Cerebellar nuclear complex (tissue), 1 donor: ENCODE data around the gene ERICH6.
"Not testable (repeated sequence)": the region's sequence is repeated elsewhere in the genome, so short reads cannot be mapped to it uniquely, and the experiment has no call there.

Source experiments
- DNase-seq, 2 experiments: peaks; one replicate each; lab custom pipeline; 2025; lab: John Stamatoyannopoulos, UW

The ERICH6 gene

DNA sequence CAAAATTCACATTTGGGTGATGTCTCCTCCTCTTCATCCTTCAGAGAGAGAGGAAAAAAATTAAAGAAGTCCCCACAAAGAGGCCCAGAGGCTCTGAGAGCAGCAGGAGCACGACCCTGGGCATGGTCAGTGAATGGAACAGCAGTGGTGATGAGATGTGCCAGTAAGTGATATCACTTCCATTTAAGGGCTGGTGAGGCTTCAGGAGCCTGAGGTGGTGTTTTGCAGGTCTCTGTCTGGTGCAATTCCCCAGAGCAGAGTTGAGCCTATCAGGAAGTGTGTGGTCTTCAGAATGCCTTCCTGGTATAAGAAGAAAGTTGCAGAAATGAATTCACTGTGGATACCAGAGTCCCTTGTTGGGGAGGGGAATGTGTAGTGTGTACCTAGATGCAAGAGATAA is 21.4 kb downstream of the ERICH6 start:
- no peak for DNase-seq

DNA sequence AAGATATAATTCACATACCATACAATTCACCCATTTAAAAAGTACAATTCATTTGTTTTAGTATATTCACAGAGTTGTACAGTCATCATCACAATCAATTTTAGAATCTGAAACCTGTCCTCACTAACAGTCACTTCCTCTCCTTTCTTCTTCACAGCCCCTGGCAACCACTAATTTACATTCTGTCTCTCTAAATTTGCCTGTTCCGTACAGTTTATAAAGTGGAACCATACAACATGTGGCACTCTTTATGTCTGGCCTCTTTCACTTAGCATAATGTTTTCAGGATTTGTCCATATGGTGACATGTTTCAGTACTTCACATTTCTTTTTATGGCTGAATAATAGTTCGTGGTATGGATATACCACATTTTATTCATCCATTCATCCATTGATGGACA is 22.7 kb downstream of the ERICH6 start:
- DNase-seq, result no peak

DNA sequence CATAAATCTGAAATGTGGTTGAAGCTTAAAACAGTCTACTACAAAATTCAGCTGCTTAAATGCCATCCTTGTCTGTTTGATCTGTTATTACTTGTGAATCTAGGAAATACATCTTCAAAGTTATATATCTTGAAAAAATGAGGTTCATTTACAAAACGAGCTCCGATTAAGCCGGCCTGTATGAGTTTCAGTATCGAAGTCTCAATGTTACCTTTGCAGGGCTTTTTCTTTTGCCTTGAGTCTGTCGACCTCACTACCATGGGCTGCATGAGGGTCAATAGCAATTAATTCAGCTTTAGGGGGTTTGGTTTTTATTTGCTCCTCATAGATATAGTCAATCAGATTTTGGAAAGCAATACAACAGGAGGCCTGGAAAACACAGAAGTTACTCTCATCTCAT is 23.2 kb downstream of the ERICH6 start:
- no peak for DNase-seq

DNA sequence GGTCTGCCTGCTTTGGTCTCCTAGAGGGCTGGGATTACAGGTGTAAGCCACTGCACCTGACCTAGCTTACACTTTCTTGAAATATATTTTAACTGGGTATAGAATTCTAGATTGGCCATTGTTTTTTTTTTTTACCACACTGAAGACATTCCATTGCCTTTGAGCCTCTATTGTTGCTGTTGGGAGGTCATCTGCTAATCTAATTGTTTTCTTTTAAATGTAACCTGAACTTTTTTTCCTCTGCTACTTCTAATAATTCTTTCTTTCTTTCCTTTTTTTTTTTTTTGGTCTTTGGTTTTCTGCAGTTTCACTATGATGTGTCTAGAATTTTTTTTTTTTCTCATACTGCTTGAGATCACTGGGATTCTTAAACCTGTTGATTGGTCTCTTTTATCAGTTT is 28.1 kb downstream of the ERICH6 start:
- DNase-seq, result no peak

DNA sequence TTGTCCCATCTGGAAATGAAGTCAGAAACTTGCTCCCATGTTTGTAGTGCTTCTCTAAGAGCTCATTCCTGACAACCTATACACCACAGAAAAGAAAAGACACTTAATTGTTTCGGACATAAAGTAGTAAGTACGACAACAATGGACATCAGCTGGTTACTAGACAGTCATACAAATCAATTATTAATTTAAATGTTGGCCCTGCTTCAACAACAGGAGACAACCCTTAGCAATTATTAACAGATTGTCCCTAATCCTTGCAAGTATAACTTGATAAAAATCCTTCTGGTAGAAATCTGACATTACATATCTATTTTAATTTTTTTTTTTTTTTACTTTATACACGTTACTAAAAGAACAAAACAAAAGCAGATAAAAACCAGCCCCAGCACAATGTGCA is 29.8 kb downstream of the ERICH6 start:
- no peak for DNase-seq

DNA sequence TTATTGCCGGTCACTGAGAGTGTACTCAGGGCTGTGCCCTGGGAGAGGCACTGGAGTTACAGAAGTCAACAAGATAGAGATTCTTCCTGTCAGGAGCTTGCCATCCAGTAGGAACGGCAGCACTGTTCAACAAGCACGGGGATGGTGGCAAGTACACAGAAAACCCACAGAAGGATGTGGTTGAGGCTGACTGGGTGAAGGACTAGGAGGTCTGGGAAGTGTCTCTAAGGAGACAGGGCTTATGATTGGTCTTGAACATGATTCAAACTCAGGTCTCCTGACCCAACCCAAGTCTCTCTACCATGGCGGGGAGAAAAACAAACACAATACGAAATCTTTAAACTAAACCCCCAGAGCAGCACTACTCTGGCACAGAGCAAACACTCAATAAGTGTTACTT is 37.6 kb downstream of the ERICH6 start:
- DNase-seq, result no peak

DNA sequence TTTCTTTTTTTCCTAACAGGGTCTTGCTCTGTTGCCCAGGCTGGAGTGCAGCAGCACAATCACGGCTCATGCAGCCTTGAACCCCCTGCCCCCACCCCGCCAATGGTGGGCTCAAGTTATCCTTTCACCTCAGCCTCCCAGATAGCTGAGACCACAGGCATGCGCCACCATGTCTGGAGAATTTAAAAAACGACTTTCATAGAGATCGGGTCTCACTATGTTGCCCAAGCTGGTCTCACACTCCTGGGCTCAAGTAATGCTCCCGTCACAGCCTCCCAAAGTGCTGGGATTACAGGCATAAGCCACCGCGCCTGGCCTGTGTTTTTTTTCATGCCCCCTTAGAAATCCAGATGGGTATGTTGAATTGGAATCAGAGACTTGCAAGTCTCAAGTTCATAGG is 40.3 kb downstream of the ERICH6 start:
- DNase-seq, result no peak

DNA sequence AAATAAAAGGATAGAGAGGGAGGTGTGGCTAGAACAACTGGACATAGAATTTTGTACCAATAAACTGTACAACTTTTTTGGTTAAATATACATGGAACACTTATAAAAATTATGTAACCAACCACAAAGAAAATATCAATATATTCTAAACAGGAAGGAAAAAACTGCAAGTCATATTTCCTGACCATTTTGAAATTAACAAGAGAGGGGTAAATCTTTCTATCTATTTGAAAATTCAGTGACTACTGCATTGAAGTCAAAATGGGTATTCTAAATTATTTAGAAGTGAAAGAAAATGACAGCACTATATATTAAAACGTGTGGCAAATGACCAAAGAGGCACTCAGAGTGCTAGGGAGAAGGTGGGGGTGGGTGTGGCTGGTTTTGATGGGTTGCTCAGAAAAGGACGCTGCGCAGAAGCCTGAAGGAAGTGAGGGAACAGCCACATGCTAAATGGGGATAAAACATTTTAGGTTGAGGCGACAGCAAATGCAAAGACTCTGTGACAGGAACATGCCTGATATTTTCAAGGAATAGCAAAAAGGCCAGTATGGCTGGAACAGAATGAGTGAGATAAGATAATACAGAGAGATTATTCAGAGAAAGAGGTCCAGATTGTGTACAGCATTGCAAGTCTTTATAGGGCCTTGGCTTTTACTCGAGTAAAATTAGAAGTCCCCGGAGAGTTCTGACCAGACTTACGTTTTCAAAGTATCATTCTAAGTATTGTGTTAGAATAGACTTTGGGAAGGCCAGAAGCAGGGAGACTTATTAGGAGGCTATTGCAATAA is 41.1 kb downstream of the ERICH6 start:
- no peak for DNase-seq

DNA sequence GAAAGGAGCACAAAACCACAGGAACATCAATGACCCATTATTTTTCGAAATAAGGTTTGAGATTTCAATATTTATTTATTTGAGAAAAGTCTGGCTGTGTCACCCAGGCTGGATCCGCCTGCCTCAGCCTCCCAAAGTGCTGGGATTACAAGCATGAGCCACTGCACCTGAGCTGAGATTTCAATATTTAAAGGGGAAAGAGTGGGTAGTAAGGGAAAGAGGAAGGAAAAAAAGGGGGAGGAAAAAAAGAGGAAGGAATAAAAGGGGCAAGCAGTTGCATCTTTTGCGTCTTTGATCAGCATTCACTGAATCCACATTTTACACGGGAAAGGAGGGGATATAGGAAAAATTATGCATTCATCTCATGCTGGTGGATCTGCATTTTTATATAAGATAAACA is 47.4 kb downstream of the ERICH6 start:
- DNase-seq, result no peak

DNA sequence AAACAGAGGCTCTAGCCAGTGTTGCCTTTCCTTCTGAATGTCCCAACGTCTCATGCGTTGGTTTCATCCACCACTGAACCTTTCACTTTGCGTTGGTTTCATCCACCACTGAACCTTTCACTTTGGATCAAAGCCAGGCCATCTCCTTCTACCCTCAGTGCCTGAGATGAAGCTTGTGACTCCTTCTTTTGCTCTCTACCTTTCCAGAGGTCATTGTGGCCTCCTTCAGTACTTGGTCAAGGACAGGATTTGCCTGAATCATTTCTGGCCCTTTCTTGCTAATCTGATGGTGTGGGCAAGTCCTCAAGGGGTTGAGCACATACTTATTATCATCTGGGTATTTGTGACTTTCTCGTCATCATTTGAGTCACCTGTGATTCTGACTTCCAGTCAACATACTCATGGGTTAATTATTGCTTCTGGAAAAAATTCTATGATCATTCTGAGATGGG is 50.6 kb downstream of the ERICH6 start:
- no peak for DNase-seq

DNA sequence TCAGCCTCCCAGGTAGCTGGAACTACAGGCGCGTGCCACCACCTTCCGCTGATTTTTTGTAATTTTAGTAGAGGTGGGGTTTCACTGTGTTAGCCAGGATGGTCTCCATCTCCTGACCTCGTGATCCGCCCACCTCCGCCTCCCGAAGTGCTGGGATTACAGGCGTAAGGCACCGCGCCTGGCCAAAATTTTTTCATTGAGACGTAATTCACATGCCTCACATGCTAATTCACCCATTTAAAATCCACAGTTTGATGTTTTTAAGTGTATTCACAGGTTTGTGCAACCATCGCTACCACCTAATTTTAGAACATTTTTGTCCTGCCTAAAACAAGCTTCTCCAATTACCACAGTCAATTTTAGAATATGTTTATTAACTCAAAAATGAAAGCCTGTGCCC is 63.5 kb downstream of the ERICH6 start:
- DNase-seq, result no peak

DNA sequence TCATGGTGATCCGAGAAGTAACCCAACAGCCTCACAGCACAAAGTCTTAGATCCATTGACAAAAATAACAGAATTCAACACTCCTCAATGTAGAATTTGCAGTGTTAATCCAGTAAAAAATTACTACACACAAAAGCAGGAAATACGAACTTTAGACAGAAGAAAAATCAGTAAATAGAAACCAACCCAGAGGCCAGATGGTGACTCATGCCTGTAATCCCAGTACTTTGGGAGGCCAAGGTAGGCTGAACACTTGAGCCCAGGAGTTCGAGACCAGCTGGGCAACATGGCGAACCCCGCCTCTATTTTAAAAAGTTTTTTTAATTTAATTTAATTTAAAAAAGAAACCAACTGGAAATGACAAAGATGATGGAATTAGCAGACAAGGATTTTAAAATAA is 64.5 kb downstream of the ERICH6 start:
- DNase-seq, result no peak

DNA sequence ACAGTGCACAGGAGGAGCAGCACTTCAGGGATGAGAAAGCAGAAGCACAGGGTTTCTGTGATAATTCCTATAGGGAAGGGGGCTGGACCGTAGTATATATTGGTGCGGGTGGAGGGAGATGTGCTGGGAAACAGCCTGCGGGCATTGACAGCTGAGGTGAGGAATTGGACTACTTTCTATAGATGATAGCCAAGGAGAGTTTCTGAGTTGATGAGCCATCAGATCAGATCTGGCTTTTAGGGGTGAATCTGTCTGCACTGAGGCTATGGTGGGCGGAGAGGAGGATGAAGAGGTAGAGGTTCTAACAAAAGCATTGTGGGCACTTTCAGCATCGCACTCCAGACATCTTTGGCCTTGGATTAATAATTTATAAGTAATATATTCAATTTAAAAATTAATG is 67.5 kb downstream of the ERICH6 start:
- no peak for DNase-seq

DNA sequence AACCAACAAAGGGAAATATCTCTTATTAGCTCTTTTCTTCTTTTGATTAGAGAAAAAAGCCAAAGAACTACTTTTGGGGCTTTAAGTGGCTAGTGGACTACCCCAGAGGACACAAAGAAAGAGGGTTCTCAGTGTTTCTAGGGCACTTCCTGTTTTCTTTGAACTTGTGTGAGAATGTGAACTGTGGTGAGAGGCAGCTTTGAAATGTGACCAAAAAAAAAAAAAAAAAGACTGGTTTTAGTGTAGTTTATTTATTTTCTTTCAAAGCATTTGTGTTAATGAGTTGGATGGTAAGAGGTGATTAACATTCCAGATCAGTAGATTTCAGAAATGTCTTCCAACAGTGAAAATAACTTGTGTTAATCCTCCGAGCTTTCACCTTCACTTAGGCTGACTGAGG is 68.2 kb downstream of the ERICH6 start:
- DNase-seq, result no peak

DNA sequence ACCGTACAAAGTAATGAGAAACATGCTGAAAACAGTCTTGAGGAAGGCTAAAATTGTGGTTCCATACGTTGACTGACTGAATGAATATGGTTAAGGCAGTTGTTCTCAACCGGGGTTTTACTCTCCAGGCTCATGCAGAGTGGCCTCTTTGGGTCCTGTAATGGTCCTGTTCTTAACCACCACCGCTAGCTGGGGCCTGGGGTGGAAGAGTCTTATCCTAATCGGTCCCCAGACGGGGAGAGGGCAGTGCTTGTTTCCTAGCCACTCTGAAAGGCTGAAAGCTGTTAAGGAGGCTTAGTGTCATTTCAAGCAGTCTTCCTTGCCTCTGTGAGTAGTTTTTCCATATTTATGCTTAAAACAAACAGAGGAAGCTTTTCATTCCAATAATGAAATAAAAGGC is 68.6 kb downstream of the ERICH6 start:
- DNase-seq, result no peak

DNA sequence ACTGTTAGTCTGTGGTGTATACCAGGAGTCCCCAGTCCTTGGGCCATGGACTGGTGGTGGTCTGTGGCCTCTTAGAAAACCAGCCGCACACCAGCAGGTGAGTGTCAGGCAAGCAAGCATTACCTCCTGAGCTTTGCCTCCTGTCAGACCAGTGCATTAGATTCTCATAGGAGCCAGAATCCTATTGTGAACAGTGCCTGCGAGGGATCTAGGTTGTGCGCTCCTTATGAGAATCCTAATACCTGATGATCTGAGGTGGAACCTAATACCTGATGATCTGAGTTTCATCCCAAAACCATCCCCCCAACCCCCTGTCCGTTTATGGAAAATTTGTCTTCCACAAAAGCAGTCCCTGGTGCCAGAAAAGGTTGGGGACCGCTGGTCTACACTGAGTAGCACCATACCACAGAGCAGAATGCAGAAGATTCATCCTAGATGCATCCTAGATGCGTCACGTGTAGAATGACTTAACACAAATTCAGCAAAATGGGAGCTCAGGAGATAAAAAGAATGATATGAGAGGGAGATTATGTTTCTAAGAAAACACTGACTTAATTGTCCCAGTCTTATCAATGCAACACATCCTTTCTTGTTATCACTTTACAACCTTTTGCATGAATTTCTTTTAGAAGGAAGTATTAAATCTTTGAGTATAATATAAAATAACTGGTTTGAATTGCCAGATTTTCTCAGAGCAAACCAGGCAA is 72.1 kb downstream of the ERICH6 start:
- DNase-seq, result no peak

DNA sequence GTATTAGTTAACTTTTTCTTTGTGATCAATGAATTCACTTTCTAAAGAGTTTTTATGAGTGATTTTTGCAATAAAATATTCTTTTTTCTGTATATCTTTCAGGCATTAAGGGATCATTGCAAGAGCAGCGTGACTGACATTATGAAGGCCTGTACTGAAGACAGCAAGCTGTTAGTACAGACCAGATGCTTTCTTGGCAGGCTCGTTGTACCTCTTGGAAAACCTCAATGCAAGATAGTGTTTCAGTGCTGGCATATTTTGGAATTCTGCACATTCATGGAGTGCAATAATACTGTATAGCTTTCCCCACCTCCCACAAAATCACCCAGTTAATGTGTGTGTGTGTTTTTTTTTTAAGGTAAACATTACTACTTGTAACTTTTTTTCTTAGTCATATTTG is 76.2 kb downstream of the ERICH6 start:
- no peak for DNase-seq

DNA sequence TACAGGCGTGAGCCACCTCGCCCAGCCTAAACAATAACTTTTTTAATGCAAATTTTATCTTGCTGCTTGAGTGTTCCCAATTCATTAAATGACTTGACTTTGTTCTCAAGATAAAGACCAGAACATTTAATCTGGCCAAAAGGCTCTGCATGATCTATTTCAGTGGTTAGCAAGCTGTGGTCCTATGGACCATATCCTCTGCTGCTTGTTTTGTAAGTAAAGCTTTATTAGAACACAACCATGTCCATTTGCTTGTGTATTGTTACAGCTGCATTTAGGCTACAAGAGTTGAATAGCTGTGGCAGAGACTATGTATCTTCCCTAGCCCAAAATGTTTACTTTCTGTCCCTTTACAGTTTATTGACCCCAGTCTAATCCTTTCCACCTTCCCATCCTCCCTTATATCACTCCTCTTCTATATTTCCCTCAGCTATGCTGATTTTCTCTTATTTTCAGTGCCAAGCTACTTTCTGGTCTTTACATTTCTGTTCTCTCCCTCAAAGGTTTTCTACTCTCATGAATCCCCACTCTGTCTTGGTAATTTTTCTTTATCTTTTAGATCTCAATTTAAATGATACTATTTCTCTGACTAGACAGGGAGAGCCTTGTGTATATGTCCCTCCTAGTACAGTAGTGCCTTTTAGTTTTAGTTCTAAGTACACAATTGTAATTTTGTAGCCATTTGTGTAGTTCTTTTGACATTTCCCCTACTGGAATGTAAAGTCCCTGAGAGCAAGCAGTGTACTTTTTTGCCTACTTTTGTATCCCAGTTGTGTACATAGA is 77.4 kb downstream of the ERICH6 start:
- no peak for DNase-seq

DNA sequence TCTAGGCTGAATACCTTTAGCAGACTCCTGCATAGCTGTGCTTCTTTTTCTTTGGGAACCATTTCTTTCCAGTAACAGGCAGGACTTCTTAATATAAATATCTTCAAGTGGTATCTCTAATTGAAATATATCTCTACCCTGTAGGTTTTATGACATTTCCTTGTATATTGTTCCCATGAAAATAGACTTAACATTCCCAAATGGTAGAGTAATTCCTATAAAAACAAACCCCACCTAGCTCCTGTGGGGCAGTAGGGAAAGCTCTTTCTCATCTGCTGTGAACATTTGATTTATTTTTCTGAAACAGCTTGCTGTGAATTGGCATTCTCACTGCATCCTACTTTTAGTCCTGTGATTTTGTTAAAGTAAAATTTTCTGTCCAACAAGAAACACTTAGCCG is 79.8 kb downstream of the ERICH6 start:
- no peak for DNase-seq

DNA sequence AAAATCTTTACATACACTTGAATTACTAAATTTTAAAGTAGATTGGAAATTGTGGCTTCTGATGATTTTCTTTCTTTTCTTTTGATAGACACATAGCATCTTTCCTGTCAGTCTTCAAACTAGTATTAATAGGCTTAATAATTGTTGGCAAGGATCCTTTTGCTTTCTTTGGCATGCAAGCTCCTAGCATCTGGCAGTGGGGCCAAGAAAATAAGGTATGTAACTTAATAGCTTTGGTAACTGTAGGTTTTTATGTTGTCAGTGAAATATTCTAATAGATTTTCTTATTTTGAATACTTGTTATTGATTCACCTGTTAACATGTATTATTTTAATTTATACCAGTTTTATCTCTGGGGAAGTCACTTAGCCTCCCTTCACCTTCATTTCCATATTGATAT is 80.8 kb downstream of the ERICH6 start:
- DNase-seq, result not testable (repeated sequence)

DNA sequence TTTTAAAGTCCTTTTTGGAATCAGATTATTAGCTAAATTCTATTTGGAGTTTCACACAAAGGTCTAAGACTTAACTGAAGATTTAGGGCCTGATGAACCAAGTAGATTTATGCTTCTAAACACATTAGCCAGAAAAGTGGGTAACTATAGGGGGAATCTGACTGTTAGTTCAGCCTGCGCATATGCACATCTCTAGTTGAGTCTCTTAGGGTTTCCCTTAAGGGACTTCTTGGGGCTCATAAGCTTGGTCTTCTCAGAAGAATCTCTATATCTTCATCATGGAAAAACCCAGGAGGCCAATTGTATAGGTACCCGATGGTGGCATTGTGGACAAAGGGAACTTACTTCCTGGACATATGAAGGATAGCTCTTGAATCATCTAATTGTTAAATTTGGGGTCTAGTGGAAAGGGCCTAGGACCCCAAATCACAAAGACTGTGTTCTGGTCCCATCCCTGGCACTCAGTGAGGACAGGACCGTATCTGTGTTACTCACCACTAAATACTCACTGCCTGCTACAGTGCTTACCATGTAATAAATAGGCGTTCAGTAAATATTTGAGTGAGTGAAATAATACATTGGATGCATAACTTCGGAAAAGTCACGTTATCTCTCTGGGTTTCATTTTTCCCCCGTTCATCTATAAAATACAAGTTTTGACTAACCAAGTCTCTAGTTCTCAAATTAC is 83.6 kb downstream of the ERICH6 start:
- no peak for DNase-seq
